Keratinocyte (primary cell): Measurements from ENCODE around the gene ERI2.

ENCODE experiments used
- CTCF ChIP-seq, 3 experiments: IDR thresholded peaks in 1 of 3; conservative IDR thresholded peaks in 1 of 3; optimal IDR thresholded peaks in 1 of 3; 2 replicates in 2 of 3; 3 replicates in 1 of 3; pipeline versions ENCODE3 to v1.5.1; 2011; ENCODE audit warnings: low read length in 3 of 3, mild to moderate bottlenecking in 3 of 3, moderate library complexity in 2 of 3, control low read depth in 1 of 3, inconsistent platforms in 1 of 3; ENCODE audit not compliant: insufficient read depth in 2 of 3; ENCODE audit errors: extremely low read depth in 1 of 3
- EZH2 ChIP-seq: IDR thresholded peaks from one replicate; pipeline ENCODE4 v1.6.1; 2012; ENCODE audit warnings: inconsistent platforms, mild to moderate bottlenecking, low read length, moderate library complexity

GRCh38 chr16:20791923-20792612, 14.2 kb downstream of the ERI2 start:
- TF ChIP-seq CTCF (optimal IDR thresholded peaks at IDR 0.05 in 1 of 3, IDR thresholded peaks at IDR 0.05 in 1 of 3, conservative IDR thresholded peaks at IDR 0.05 in 1 of 3; ENCODE audit: extremely low read depth in 1 of 3, insufficient read depth in 2 of 3, low read length in 3 of 3) (no peak), EZH2 (no peak)
